22Rv1 (cell line): ENCODE results near the gene RSPH9.

Experiments
- H3K27ac ChIP-seq: fragments of 450-650 bp; 2 replicates; pipeline ENCODE4 v1.5.1; 2017
- ZFX ChIP-seq: fragments of 450-650 bp; IDR thresholded peaks from 2 replicates; pipeline ENCODE4 v1.6.1; 2017; ENCODE audit warnings: antibody characterized with exemption, borderline replicate concordance
- TF ChIP-seq, protein P1 (sequence below): fragments of 450-650 bp; IDR thresholded peaks from 2 replicates; pipeline ENCODE4 v1.5.1; 2017; ENCODE audit warnings: mild to moderate bottlenecking

Gene RSPH9

GRCh38 chr6:43677759-43678158 lies 32.9 kb downstream of the RSPH9 start:
- no peak overlapping the region for H3K27ac ChIP-seq
- TF ChIP-seq, protein P1, sequence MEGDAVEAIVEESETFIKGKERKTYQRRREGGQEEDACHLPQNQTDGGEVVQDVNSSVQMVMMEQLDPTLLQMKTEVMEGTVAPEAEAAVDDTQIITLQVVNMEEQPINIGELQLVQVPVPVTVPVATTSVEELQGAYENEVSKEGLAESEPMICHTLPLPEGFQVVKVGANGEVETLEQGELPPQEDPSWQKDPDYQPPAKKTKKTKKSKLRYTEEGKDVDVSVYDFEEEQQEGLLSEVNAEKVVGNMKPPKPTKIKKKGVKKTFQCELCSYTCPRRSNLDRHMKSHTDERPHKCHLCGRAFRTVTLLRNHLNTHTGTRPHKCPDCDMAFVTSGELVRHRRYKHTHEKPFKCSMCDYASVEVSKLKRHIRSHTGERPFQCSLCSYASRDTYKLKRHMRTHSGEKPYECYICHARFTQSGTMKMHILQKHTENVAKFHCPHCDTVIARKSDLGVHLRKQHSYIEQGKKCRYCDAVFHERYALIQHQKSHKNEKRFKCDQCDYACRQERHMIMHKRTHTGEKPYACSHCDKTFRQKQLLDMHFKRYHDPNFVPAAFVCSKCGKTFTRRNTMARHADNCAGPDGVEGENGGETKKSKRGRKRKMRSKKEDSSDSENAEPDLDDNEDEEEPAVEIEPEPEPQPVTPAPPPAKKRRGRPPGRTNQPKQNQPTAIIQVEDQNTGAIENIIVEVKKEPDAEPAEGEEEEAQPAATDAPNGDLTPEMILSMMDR = no peak
- TF ChIP-seq ZFX = no peak

GRCh38 chr6:43678341-43678740 lies 33.5 kb downstream of the RSPH9 start:
- H3K27ac ChIP-seq = no peak overlapping the region
- TF ChIP-seq ZFX = no peak
- TF ChIP-seq, protein P1 = no peak

DNA sequence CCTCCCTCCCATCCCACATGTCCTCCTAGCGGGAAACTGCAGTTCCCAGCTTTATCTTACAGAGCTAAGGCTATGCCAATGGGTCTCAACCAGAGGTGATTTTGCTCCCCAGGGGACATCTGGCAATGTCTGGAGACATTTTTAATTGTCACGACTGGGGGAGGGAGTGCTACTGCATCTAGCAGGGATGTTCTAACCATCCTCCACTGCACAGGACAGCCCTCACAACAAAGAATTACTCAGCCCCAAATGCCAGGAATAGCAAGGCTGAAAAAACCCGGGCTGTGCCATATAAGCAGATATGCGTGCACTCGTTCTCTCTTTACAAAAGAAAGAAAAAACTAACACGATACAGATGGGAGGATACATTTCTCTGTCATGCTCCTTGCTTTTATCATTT lies 34.2 kb downstream of the RSPH9 start:
- TF ChIP-seq, protein P1 = no peak
- TF ChIP-seq ZFX = no peak

DNA sequence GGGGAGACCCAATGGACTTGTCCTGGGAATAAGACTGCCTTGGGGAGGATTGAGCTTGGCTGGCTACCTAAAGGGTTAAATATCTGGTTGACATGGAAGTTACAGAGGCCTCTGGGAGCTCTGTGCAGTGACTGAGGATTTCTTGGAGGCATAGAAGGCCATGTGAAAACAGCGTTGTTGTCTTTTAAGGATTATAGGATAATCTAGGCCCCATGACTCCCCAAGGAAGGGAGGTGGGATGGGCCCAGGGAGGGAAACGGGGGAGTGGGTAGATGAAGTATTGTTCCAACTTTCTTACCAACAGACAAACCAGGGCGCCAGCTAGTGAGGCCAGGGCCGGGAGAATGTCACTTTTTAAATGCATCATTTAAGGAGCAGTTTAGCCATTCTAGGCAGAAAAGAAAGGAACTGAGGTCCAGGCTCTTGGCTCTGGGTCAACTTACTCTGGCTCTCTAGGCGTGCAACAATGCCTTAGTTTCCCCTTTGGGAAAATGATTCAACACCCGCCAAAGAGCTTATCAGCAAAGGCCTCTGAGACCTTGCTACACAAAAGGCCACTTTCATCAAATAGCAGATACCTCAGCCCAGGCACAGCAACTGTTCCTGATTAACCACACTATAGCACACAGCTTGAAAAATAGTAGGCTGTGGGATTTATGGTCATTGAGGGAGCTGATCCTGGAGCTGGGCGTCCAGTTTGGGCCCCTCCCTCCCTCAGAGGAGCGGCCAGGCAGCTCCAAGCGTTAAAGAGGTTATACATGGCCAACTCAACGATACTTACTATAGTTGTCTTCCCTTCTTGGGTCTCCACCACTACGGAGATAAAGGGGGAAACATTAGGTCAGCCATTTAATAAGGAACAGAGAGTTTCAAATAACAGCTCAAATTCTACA lies 35.7 kb downstream of the RSPH9 start:
- H3K27ac ChIP-seq = no peak overlapping the region
- no peak for TF ChIP-seq ZFX
- TF ChIP-seq, protein P1 = no peak

More for the DNA sequence above, 34.2 kb downstream of the RSPH9 start:
- no peak overlapping the region for H3K27ac ChIP-seq

DNA sequence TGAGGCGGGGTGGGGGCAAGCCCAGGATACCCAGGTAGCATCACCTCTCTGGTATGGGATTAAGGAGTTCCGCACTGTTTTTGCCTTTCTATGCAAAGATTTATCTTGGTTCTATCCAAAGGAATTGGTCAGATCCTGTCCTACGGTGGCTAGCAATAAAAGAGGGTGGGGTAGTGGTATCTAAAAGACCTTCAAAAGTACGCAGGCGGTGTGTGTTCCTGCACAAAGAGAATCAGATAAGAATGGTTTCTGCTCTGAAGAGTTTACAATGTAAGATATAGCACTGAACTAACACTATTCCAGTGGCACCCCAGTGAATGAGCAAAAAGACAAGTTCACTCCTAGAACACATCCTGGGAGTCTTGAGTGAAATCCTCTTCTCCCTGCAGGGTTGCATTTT lies 36.5 kb downstream of the RSPH9 start:
- no peak overlapping the region for H3K27ac ChIP-seq
- TF ChIP-seq, protein P1 = no peak
- no peak for TF ChIP-seq ZFX

- peak overlapping the region; percentile 52 for H3K27ac ChIP-seq
- no peak for TF ChIP-seq ZFX
- TF ChIP-seq, protein P1 = no peak
Measured at GRCh38 chr6:43682724-43683429, 38.0 kb downstream of the RSPH9 start.
